ENCODE results near the gene SLC43A1. TPM values are rescaled to one million over a fixed set of nuclear protein-coding genes. Genes with fewer than 3 reads are reported as not detected.

The SLC43A1 gene
- total RNA-seq, 1 experiment from 2014 or later, result 27.1 TPM

DNA sequence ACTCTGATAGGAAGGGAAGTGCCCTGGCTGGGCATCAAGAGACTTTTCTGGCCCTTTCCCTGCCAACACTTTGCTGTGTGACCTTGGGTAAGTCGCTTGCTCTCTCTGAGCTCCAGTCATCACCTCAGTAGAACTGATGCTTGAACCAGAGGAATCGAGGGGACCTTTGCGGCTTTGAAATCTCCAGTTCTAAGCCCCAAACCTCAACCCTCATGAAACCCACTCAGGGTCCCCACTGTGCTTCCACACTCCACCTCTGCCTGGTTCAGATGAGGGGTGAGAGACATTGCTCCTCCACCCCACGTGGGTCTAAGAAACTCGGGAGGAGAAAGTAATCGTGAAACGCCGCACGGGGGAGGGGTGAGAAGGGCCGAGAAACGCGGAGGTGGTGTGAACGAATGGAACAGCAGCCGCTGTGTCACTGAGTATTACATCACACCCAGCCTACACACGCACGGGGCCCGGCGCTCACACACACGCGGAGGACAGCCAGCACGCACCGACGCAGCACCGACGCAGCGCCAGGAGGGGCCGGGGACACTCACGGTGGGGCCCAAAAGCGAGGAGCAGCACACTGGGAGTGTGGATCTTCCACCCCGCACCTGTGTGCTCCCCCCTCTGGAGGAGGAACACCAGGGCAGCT, 50.8 kb downstream of the SLC43A1 start:
- DNase-seq (ENCODE audit: low spot score) (peak; percentile 24), ATAC-seq (no peak)
- Mint-ChIP-seq H3K4me3 (no peak overlapping the region), H3K9me3 (no peaks in the 10 kb centered on the region), H3K27me3 (ENCODE audit: low read depth) (peaks cover 37% of the 10 kb centered on the region), H3K27ac (no peak overlapping the region), H3K36me3 (0 out of 2 replicates have a peak, but pooled peaks cover 3% of the 10 kb centered on the region), H3K4me1 (peaks cover 50% of the 10 kb centered on the region)
- CTCF ChIA-PET, result interaction anchor here (0.9 to 2.8 kb wide), 8 partner anchors 8 to 119 kb away, joined by 3 to 21 read pairs (median 5); no protein-coding TSS in a partner anchor
- POLR2A ChIA-PET, result interaction anchor here (1.0 to 1.1 kb wide), 2 partner anchors 29 to 133 kb away, joined by 3 to 6 read pairs; partner anchors contain the start of gene SERPING1
- TF ChIP-seq, protein P1, sequence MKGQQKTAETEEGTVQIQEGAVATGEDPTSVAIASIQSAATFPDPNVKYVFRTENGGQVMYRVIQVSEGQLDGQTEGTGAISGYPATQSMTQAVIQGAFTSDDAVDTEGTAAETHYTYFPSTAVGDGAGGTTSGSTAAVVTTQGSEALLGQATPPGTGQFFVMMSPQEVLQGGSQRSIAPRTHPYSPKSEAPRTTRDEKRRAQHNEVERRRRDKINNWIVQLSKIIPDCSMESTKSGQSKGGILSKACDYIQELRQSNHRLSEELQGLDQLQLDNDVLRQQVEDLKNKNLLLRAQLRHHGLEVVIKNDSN (CRISPR knock-in tag; IDR thresholded peaks at IDR 0.05), result no peak
- TF ChIP-seq GTF2I (CRISPR knock-in tag; conservative IDR thresholded peaks at IDR 0.05) (peak; percentile 33; the same call in 1 of the 2 replicates), KAT7 (CRISPR knock-in tag; IDR thresholded peaks at IDR 0.05; ENCODE audit: borderline replicate concordance) (no peak), MYBL2 (CRISPR knock-in tag; IDR thresholded peaks at IDR 0.05) (no peak)
- TF ChIP-seq, protein P2, sequence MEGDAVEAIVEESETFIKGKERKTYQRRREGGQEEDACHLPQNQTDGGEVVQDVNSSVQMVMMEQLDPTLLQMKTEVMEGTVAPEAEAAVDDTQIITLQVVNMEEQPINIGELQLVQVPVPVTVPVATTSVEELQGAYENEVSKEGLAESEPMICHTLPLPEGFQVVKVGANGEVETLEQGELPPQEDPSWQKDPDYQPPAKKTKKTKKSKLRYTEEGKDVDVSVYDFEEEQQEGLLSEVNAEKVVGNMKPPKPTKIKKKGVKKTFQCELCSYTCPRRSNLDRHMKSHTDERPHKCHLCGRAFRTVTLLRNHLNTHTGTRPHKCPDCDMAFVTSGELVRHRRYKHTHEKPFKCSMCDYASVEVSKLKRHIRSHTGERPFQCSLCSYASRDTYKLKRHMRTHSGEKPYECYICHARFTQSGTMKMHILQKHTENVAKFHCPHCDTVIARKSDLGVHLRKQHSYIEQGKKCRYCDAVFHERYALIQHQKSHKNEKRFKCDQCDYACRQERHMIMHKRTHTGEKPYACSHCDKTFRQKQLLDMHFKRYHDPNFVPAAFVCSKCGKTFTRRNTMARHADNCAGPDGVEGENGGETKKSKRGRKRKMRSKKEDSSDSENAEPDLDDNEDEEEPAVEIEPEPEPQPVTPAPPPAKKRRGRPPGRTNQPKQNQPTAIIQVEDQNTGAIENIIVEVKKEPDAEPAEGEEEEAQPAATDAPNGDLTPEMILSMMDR (IDR thresholded peaks at IDR 0.05), result no peak

DNA sequence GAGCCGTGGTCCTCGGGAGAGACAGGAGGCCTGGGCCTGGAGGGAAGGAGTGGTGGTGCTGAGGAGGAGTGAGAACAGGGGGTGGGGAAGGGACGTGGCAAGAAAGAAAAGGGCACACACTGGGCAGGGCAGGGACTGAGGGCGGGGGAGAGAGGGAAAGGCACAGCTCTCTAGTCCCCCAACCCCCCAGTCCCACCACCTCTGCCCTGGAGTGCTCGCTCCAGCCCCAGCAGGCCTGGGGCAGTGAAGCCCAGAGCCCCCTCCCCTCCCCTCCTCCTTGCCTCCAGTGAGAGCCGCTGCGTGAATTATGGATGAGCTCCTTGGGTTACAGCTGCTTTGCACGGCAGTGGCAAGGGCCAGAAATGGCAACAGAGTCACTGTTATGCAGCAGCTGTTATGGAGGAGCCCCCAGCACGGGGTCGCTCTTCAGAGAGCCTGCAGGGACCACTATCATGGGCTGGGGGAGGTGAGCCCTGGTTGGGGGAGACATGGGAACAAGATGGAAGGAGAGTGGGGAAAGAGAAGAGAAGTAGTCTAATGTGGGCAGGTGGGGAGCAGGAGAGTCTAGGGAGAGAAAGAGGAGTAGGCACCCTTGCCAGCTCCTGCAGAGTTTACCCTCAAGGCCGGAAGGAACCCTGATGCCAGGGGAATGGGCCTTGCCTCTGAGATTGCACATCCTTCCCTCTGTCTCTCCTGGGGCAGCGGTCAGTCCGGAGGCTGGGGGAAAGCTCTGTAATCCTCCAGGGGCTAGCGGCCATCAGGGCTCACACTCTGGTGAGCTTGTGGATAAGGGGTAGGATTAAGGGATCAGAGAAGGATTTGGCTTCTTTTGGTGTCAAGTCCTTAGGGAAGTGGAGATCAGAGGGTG, 51.6 kb downstream of the SLC43A1 start:
- Mint-ChIP-seq H3K27me3 (ENCODE audit: low read depth) (peaks cover 43% of the 10 kb centered on the region), H3K36me3 (no peaks in the 10 kb centered on the region), H3K4me3 (no peak overlapping the region), H3K9me3 (no peaks in the 10 kb centered on the region), H3K27ac (no peak overlapping the region), H3K4me1 (peaks cover 52% of the 10 kb centered on the region)
- ChIA-PET POLR2A (interaction anchor here (1.0 to 1.1 kb wide), 3 partner anchors 10 to 134 kb away, joined by 3 to 6 read pairs (median 4); partner anchors contain the start of gene SERPING1), CTCF (interaction anchor here (0.9 to 2.8 kb wide), 10 partner anchors 9 to 118 kb away, joined by 3 to 21 read pairs (median 4); partner anchors contain the start of gene SLC43A1)
- ATAC-seq (no peak), DNase-seq (ENCODE audit: low spot score) (peak; percentile 27)
- TF ChIP-seq, protein P3, sequence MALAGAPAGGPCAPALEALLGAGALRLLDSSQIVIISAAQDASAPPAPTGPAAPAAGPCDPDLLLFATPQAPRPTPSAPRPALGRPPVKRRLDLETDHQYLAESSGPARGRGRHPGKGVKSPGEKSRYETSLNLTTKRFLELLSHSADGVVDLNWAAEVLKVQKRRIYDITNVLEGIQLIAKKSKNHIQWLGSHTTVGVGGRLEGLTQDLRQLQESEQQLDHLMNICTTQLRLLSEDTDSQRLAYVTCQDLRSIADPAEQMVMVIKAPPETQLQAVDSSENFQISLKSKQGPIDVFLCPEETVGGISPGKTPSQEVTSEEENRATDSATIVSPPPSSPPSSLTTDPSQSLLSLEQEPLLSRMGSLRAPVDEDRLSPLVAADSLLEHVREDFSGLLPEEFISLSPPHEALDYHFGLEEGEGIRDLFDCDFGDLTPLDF (CRISPR knock-in tag; IDR thresholded peaks at IDR 0.05), result no peak
- 0 out of 2 replicates have a peak, but pooled peaks have one; percentile 31 for TF ChIP-seq FOXP1 (CRISPR knock-in tag; IDR thresholded peaks at IDR 0.05; ENCODE audit: borderline replicate concordance)

DNA sequence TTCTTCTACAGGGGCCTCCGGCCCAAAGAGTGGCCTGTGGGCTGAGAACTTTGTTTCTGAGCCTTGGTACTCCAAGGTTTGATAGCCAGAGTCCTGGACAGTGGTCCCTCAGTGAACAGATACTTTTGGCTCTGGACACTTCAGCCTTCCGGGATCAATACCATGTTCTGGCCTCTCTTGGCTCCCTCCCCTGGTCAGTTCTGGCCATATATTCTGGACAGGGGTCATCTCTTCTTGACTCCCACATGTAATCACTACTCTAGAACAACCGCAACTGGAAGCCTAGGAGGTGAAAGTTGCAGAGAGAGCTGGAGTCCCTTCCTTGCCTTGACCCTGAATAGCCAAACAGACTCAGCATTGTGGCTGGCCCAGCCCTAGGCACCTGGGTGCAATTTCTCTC, 52.9 kb downstream of the SLC43A1 start:
- Mint-ChIP-seq H3K9me3 (no peaks in the 10 kb centered on the region), H3K36me3 (no peaks in the 10 kb centered on the region), H3K27me3 (ENCODE audit: low read depth) (peaks cover 54% of the 10 kb centered on the region), H3K27ac (no peak overlapping the region), H3K4me3 (peak overlapping the region; percentile 44), H3K4me1 (peaks cover 45% of the 10 kb centered on the region)
- no peak for DNase-seq (ENCODE audit: low spot score)
- no peak for TF ChIP-seq ZNF423 (CRISPR knock-in tag; IDR thresholded peaks at IDR 0.05)
- TF ChIP-seq, protein P4, sequence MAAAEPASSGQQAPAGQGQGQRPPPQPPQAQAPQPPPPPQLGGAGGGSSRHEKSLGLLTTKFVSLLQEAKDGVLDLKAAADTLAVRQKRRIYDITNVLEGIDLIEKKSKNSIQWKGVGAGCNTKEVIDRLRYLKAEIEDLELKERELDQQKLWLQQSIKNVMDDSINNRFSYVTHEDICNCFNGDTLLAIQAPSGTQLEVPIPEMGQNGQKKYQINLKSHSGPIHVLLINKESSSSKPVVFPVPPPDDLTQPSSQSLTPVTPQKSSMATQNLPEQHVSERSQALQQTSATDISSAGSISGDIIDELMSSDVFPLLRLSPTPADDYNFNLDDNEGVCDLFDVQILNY (CRISPR knock-in tag; IDR thresholded peaks at IDR 0.05), result no peak
- no peak for TF ChIP-seq ZNF416 (CRISPR knock-in tag; IDR thresholded peaks at IDR 0.05)
- no peak for TF ChIP-seq HMGA2 (CRISPR knock-in tag; IDR thresholded peaks at IDR 0.05)
- TF ChIP-seq ZNF263 (CRISPR knock-in tag; IDR thresholded peaks at IDR 0.05; ENCODE audit: low read depth), result no peak
- TF ChIP-seq, protein P5, sequence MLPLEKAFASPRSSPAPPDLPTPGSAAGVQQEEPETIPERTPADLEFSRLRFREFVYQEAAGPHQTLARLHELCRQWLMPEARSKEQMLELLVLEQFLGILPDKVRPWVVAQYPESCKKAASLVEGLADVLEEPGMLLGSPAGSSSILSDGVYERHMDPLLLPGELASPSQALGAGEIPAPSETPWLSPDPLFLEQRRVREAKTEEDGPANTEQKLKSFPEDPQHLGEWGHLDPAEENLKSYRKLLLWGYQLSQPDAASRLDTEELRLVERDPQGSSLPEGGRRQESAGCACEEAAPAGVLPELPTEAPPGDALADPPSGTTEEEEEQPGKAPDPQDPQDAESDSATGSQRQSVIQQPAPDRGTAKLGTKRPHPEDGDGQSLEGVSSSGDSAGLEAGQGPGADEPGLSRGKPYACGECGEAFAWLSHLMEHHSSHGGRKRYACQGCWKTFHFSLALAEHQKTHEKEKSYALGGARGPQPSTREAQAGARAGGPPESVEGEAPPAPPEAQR (CRISPR knock-in tag; IDR thresholded peaks at IDR 0.05), result no peak
- TF ChIP-seq ESRRA (CRISPR knock-in tag; IDR thresholded peaks at IDR 0.05; ENCODE audit: borderline replicate concordance), result no peak
- no peak for TF ChIP-seq KAT7 (CRISPR knock-in tag; IDR thresholded peaks at IDR 0.05; ENCODE audit: borderline replicate concordance)
- TF ChIP-seq MYBL2 (CRISPR knock-in tag; IDR thresholded peaks at IDR 0.05), result no peak
- no peak for TF ChIP-seq NFATC4 (CRISPR knock-in tag; IDR thresholded peaks at IDR 0.05)
- no peak for TF ChIP-seq ATF1 (CRISPR knock-in tag; IDR thresholded peaks at IDR 0.05)
- TF ChIP-seq ZNF317 (CRISPR knock-in tag; IDR thresholded peaks at IDR 0.05; ENCODE audit: borderline replicate concordance, low read depth), result no peak
- TF ChIP-seq, protein P6, sequence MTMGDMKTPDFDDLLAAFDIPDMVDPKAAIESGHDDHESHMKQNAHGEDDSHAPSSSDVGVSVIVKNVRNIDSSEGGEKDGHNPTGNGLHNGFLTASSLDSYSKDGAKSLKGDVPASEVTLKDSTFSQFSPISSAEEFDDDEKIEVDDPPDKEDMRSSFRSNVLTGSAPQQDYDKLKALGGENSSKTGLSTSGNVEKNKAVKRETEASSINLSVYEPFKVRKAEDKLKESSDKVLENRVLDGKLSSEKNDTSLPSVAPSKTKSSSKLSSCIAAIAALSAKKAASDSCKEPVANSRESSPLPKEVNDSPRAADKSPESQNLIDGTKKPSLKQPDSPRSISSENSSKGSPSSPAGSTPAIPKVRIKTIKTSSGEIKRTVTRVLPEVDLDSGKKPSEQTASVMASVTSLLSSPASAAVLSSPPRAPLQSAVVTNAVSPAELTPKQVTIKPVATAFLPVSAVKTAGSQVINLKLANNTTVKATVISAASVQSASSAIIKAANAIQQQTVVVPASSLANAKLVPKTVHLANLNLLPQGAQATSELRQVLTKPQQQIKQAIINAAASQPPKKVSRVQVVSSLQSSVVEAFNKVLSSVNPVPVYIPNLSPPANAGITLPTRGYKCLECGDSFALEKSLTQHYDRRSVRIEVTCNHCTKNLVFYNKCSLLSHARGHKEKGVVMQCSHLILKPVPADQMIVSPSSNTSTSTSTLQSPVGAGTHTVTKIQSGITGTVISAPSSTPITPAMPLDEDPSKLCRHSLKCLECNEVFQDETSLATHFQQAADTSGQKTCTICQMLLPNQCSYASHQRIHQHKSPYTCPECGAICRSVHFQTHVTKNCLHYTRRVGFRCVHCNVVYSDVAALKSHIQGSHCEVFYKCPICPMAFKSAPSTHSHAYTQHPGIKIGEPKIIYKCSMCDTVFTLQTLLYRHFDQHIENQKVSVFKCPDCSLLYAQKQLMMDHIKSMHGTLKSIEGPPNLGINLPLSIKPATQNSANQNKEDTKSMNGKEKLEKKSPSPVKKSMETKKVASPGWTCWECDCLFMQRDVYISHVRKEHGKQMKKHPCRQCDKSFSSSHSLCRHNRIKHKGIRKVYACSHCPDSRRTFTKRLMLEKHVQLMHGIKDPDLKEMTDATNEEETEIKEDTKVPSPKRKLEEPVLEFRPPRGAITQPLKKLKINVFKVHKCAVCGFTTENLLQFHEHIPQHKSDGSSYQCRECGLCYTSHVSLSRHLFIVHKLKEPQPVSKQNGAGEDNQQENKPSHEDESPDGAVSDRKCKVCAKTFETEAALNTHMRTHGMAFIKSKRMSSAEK (CRISPR knock-in tag; IDR thresholded peaks at IDR 0.05; ENCODE audit: borderline replicate concordance), result no peak
- CTCF ChIA-PET, result interaction anchor here (0.6 to 7.4 kb wide), 7 partner anchors 10 to 116 kb away, joined by 3 to 260 read pairs (median 17); partner anchors contain the start of gene SLC43A1
- no peak for ATAC-seq
- POLR2A ChIA-PET, result interaction anchor here (0.7 kb wide), 1 partner anchor 181 kb away, joined by 4 read pairs; no protein-coding TSS in a partner anchor
